HG03457 (cell line): Measurements from ENCODE around the gene BCL6.
A peak's percentile ranks its signal among the peaks of the same experiment; 100 is the strongest.

Experiments used
- ATAC-seq: cut with Tn5 transposase; IDR thresholded peaks from one replicate; pipeline ENCODE4 v1.9.1; 2021; ENCODE audit warnings: moderate number of reproducible peaks; ENCODE audit not compliant: unreplicated experiment

The BCL6 gene

GRCh38 chr3:187745201-187746058 lies at the start of gene BCL6:
Gene BCL6 (minus strand): TSS chr3:187745468. CDS start chr3:187733693, 11,775 bp downstream.
- ATAC-seq: peak; percentile 54

GRCh38 chr3:187794731-187795130 lies 49.5 kb upstream of the BCL6 start:
- no peak for ATAC-seq

- ATAC-seq: no peak
Observed at GRCh38 chr3:187793618-187794017, 48.4 kb upstream of the BCL6 start.

- ATAC-seq: no peak
Observed at GRCh38 chr3:187792521-187792920, 47.3 kb upstream of the BCL6 start.

- ATAC-seq: no peak
Observed at GRCh38 chr3:187789872-187790271, 44.6 kb upstream of the BCL6 start.

GRCh38 chr3:187788984-187789857 lies 44.0 kb upstream of the BCL6 start:
- ATAC-seq: no peak

GRCh38 chr3:187783098-187783497 lies 37.8 kb upstream of the BCL6 start:
- no peak for ATAC-seq

GRCh38 chr3:187782006-187782405 lies 36.7 kb upstream of the BCL6 start:
- no peak for ATAC-seq

- ATAC-seq: no peak
Observed at GRCh38 chr3:187781001-187781400, 35.7 kb upstream of the BCL6 start.

GRCh38 chr3:187778726-187779125 lies 33.5 kb upstream of the BCL6 start:
- no peak for ATAC-seq

GRCh38 chr3:187777331-187777941 lies 32.2 kb upstream of the BCL6 start:
- ATAC-seq: peak; percentile 40

GRCh38 chr3:187775549-187775948 lies 30.3 kb upstream of the BCL6 start:
- no peak for ATAC-seq

- no peak for ATAC-seq
Observed at GRCh38 chr3:187774185-187774789, 29.0 kb upstream of the BCL6 start.

- peak; percentile 38 for ATAC-seq
Observed at GRCh38 chr3:187773233-187774184, 28.2 kb upstream of the BCL6 start.

- ATAC-seq: peak; percentile 74
Observed at GRCh38 chr3:187770224-187770623, 25.0 kb upstream of the BCL6 start.

GRCh38 chr3:187769771-187770170 lies 24.5 kb upstream of the BCL6 start:
- ATAC-seq: peak; percentile 1

- ATAC-seq: no peak
Observed at GRCh38 chr3:187767266-187768012, 22.2 kb upstream of the BCL6 start.

GRCh38 chr3:187765342-187765741 lies 20.1 kb upstream of the BCL6 start:
- no peak for ATAC-seq
